ENCODE data around the gene PLEKHG2. TPM values are rescaled to one million over a fixed set of nuclear protein-coding genes. Genes with fewer than 3 reads are reported as not detected.

The PLEKHG2 gene
- total RNA-seq, 4 donors from 2014 or later, result 16.7 to 38.4 (median 22.2) TPM

- 0% methylated on average over 19 of the region's 43 CpGs for WGBS
- H3K36me3 ChIP-seq, result peaks cover 12 to 19% (median 15%) of the 10 kb centered on the region in 4 donors
- DNase-seq (ENCODE audit: extremely low spot score), result peak; percentile 100
- intact Hi-C loops (cut with DNase I), result no loop called here
- TF ChIP-seq EP300 (IDR thresholded peaks at IDR 0.05) (peak; percentile 98), POLR2AphosphoS5 (IDR thresholded peaks at IDR 0.05) (peak in 1 of 2 donors; percentile 99), POLR2A (IDR thresholded peaks at IDR 0.05; ENCODE audit: low read depth) (peak; percentile 74), CTCF (IDR thresholded peaks at IDR 0.05) (peak in 1 of 3 experiments; percentile 21)
- peak overlapping the region; percentile 61 to 71 (median 64) for H3K4me3 ChIP-seq
- H3K4me1 ChIP-seq, result peaks cover 36 to 66% (median 53%) of the 10 kb centered on the region in 4 donors
- no peaks in the 10 kb centered on the region for H3K27me3 ChIP-seq
- peak overlapping the region; percentile 99 to 100 (median 100) for H3K27ac ChIP-seq (replicated peaks in 1 of 4)
- H3K9me3 ChIP-seq, result no peaks in the 10 kb centered on the region
Measured at GRCh38 chr19:39403331-39404312, 8.8 kb upstream of the PLEKHG2 start.

- peaks cover 36 to 58% (median 52%) of the 10 kb centered on the region in 4 donors for H3K4me1 ChIP-seq
- peaks cover 13 to 22% (median 21%) of the 10 kb centered on the region in 4 donors for H3K36me3 ChIP-seq
- H3K9me3 ChIP-seq, result no peaks in the 10 kb centered on the region
- peak overlapping the region; percentile 63 to 93 (median 80) for H3K4me3 ChIP-seq
- WGBS, result 85% methylated on average over 17 of the region's 17 CpGs
- no peaks in the 10 kb centered on the region for H3K27me3 ChIP-seq
- TF ChIP-seq EP300 (IDR thresholded peaks at IDR 0.05), result no peak
- no peak for TF ChIP-seq POLR2AphosphoS5 (IDR thresholded peaks at IDR 0.05)
- TF ChIP-seq POLR2A (IDR thresholded peaks at IDR 0.05; ENCODE audit: low read depth), result no peak
- no peak for TF ChIP-seq CTCF (IDR thresholded peaks at IDR 0.05)
- intact Hi-C loops (cut with DNase I), result no loop called here
- H3K27ac ChIP-seq (replicated peaks in 1 of 4), result peak overlapping the region; percentile 99 to 100 (median 100)
- DNase-seq (ENCODE audit: extremely low spot score), result no peak
Measured at GRCh38 chr19:39405261-39405957, 7.1 kb upstream of the PLEKHG2 start.

GRCh38 chr19:39405958-39406655 is 6.4 kb upstream of the PLEKHG2 start:
- TF ChIP-seq CTCF (IDR thresholded peaks at IDR 0.05), result no peak
- no peak for TF ChIP-seq POLR2A (IDR thresholded peaks at IDR 0.05; ENCODE audit: low read depth)
- no peak for TF ChIP-seq POLR2AphosphoS5 (IDR thresholded peaks at IDR 0.05)
- no peak for TF ChIP-seq EP300 (IDR thresholded peaks at IDR 0.05)
- Histone ChIP-seq H3K27me3 (no peaks in the 10 kb centered on the region), H3K4me1 (peaks cover 42 to 59% (median 55%) of the 10 kb centered on the region in 4 donors), H3K9me3 (no peaks in the 10 kb centered on the region), H3K4me3 (peak overlapping the region; percentile 63 to 93 (median 80)), H3K27ac (replicated peaks in 1 of 4) (peak overlapping the region; percentile 99 to 100 (median 100)), H3K36me3 (peaks cover 13 to 22% (median 21%) of the 10 kb centered on the region in 4 donors)
- intact Hi-C loops (cut with DNase I), result no loop called here
- 18% methylated on average over 18 of the region's 22 CpGs for WGBS
- DNase-seq (ENCODE audit: extremely low spot score), result no peak

- Histone ChIP-seq H3K9me3 (no peaks in the 10 kb centered on the region), H3K36me3 (peaks cover 13 to 22% (median 21%) of the 10 kb centered on the region in 4 donors), H3K4me3 (peak within 1 kb of the TSS; percentile 63 to 93 (median 80)), H3K27me3 (no peaks in the 10 kb centered on the region), H3K27ac (replicated peaks in 1 of 4) (peak within 1 kb of the TSS; percentile 99 to 100 (median 100)), H3K4me1 (peaks cover 41 to 59% (median 54%) of the 10 kb centered on the region in 4 donors)
- WGBS, result 0% methylated on average over 11 of the region's 56 CpGs
- DNase-seq (ENCODE audit: extremely low spot score), result peak; percentile 99
- peak in 1 of 2 donors; percentile 98 for TF ChIP-seq POLR2AphosphoS5 (IDR thresholded peaks at IDR 0.05)
- TF ChIP-seq POLR2A (IDR thresholded peaks at IDR 0.05; ENCODE audit: low read depth), result peak; percentile 99
- TF ChIP-seq CTCF (IDR thresholded peaks at IDR 0.05), result no peak
- intact Hi-C loops (cut with DNase I), result no loop called here
Measured at GRCh38 chr19:39406656-39407409, 5.6 kb upstream of the PLEKHG2 start, which contains the start of gene ZFP36. ZFP36 (plus strand) TSS chr19:39406847; CDS start chr19:39406905, 58 bp downstream.

All from esophagus muscularis mucosa (tissue), 4 donors.